Stromal cell of bone marrow (primary cell): ENCODE data around the gene ANP32A.

Experiments
- DNase-seq: peaks from one replicate; pipeline ENCODE4 v3.0.0-alpha.2; 2012; ENCODE audit warnings: low read depth

ANP32A gene

GRCh38 chr15:68797599-68798345 is 22.9 kb downstream of the ANP32A start:
- DNase-seq = no peak

- no peak for DNase-seq
Observed at GRCh38 chr15:68797191-68797590, 23.5 kb downstream of the ANP32A start.

GRCh38 chr15:68796576-68796975 is 24.1 kb downstream of the ANP32A start:
- no peak for DNase-seq

GRCh38 chr15:68795298-68795848 is 25.3 kb downstream of the ANP32A start:
- DNase-seq = peak; percentile 80

GRCh38 chr15:68794863-68795262 is 25.8 kb downstream of the ANP32A start:
- no peak for DNase-seq

GRCh38 chr15:68794307-68794706 is 26.4 kb downstream of the ANP32A start:
- DNase-seq = no peak

GRCh38 chr15:68793776-68794175 is 26.9 kb downstream of the ANP32A start:
- no peak for DNase-seq

- DNase-seq = no peak
Observed at GRCh38 chr15:68792901-68793766, 27.6 kb downstream of the ANP32A start.

GRCh38 chr15:68791431-68792283 is 29.0 kb downstream of the ANP32A start:
- DNase-seq = no peak

- no peak for DNase-seq
Observed at GRCh38 chr15:68790910-68791309, 29.8 kb downstream of the ANP32A start.

GRCh38 chr15:68790242-68790575 is 30.5 kb downstream of the ANP32A start:
- DNase-seq = no peak

GRCh38 chr15:68789534-68790241 is 31.0 kb downstream of the ANP32A start:
- DNase-seq = no peak

- no peak for DNase-seq
Observed at GRCh38 chr15:68789091-68789490, 31.6 kb downstream of the ANP32A start.

- DNase-seq = no peak
Observed at GRCh38 chr15:68788264-68788624, 32.5 kb downstream of the ANP32A start.

GRCh38 chr15:68787609-68788263 is 33.0 kb downstream of the ANP32A start:
- DNase-seq = no peak

GRCh38 chr15:68786753-68787152 is 33.9 kb downstream of the ANP32A start:
- DNase-seq = no peak

GRCh38 chr15:68785541-68785940 is 35.2 kb downstream of the ANP32A start:
- DNase-seq = no peak

- DNase-seq = no peak
Observed at GRCh38 chr15:68784206-68784605, 36.5 kb downstream of the ANP32A start.

- DNase-seq = no peak
Observed at GRCh38 chr15:68783226-68784058, 37.3 kb downstream of the ANP32A start.

- no peak for DNase-seq
Observed at GRCh38 chr15:68782589-68783161, 38.0 kb downstream of the ANP32A start.
